Rectal smooth muscle tissue (tissue), 1 donor: ENCODE results near the gene MPZL2.

Experiments used
- H3K27ac ChIP-seq: one replicate; pipeline ENCODE4 v1.7.0; 2013; ENCODE audit warnings: low read depth, low read length, inconsistent platforms
- H3K27me3 ChIP-seq: one replicate; pipeline ENCODE4 v1.7.0; 2013; ENCODE audit warnings: low read length; ENCODE audit not compliant: control insufficient read depth, insufficient read depth
- H3K36me3 ChIP-seq: one replicate; pipeline ENCODE4 v1.7.0; 2013; ENCODE audit warnings: low read length; ENCODE audit not compliant: control insufficient read depth, insufficient read depth
- H3K4me1 ChIP-seq: one replicate; pipeline ENCODE4 v1.7.0; 2013; ENCODE audit warnings: low read length; ENCODE audit not compliant: control insufficient read depth, insufficient read depth
- H3K4me3 ChIP-seq: one replicate; pipeline ENCODE4 v1.7.0; 2013; ENCODE audit warnings: low read length
- H3K9ac ChIP-seq: one replicate; pipeline ENCODE4 v1.7.0; 2013; ENCODE audit warnings: low read length

Gene MPZL2

GRCh38 chr11:118295815-118296454, 31.8 kb upstream of the MPZL2 start:
- no peaks in the 10 kb centered on the region for H3K36me3 ChIP-seq
- H3K27me3 ChIP-seq: no peaks in the 10 kb centered on the region
- no peak overlapping the region for H3K4me3 ChIP-seq
- peaks cover 2% of the 10 kb centered on the region for H3K4me1 ChIP-seq
- no peak overlapping the region for H3K27ac ChIP-seq
- H3K9ac ChIP-seq: no peak overlapping the region

DNA sequence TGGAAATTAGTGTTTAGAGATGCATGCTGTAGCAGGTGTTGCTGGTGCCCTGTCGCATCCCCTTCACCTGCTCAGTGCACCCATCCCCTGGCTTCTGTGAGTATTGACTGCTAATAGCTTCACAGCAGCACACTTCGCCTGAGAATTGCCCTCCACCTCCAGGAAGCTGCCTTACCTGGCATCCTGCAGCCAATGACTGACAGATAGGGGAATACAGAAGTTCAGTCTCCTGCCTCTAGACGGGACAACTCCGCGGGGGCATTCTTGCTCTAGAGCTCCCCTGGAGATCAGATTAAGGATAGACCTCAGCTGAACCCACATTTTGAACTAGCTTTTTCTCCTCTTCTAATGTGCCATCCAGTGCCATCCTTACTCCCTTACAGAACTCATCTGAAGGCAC, 31.1 kb upstream of the MPZL2 start:
- Histone ChIP-seq H3K4me1 (peaks cover 2% of the 10 kb centered on the region), H3K36me3 (no peaks in the 10 kb centered on the region), H3K9ac (no peak overlapping the region), H3K4me3 (no peak overlapping the region), H3K27ac (no peak overlapping the region), H3K27me3 (no peaks in the 10 kb centered on the region)

GRCh38 chr11:118294053-118294452, 30.0 kb upstream of the MPZL2 start:
- H3K27me3 ChIP-seq: no peaks in the 10 kb centered on the region
- H3K4me1 ChIP-seq: peaks cover 2% of the 10 kb centered on the region
- no peaks in the 10 kb centered on the region for H3K36me3 ChIP-seq
- H3K9ac ChIP-seq: no peak overlapping the region
- no peak overlapping the region for H3K27ac ChIP-seq
- no peak overlapping the region for H3K4me3 ChIP-seq

GRCh38 chr11:118291477-118292135, 27.5 kb upstream of the MPZL2 start:
- H3K4me3 ChIP-seq: no peak overlapping the region
- H3K27me3 ChIP-seq: no peaks in the 10 kb centered on the region
- no peaks in the 10 kb centered on the region for H3K4me1 ChIP-seq
- H3K36me3 ChIP-seq: no peaks in the 10 kb centered on the region
- no peak overlapping the region for H3K27ac ChIP-seq
- H3K9ac ChIP-seq: no peak overlapping the region

DNA sequence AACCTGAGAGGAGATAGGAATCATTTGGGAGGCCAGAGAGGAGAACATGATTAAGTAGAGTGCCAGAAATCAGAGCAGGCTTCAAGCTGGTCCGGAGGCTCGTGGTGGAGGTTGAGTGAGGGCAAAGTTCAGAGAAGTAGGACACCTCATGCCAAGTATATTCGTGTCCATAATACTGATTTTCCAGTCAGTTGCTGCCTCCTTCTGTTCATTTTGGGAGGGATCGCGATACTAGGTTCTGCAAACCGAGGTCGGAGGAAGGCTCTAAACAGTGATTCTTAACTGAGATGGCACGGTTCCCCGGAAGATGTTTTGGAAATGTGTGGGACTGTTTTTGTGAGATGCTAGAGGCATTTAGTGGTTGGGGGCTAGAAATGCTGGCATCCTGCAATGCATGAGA, 26.8 kb upstream of the MPZL2 start:
- H3K27ac ChIP-seq: no peak overlapping the region
- H3K4me3 ChIP-seq: no peak overlapping the region
- H3K27me3 ChIP-seq: no peaks in the 10 kb centered on the region
- no peaks in the 10 kb centered on the region for H3K4me1 ChIP-seq
- no peaks in the 10 kb centered on the region for H3K36me3 ChIP-seq
- no peak overlapping the region for H3K9ac ChIP-seq

GRCh38 chr11:118289401-118289800, 25.3 kb upstream of the MPZL2 start:
- Histone ChIP-seq H3K27me3 (no peaks in the 10 kb centered on the region), H3K27ac (no peak overlapping the region), H3K36me3 (no peaks in the 10 kb centered on the region), H3K9ac (no peak overlapping the region), H3K4me1 (no peaks in the 10 kb centered on the region), H3K4me3 (no peak overlapping the region)

GRCh38 chr11:118287006-118287405, 22.9 kb upstream of the MPZL2 start:
- Histone ChIP-seq H3K27me3 (no peaks in the 10 kb centered on the region), H3K4me1 (no peaks in the 10 kb centered on the region), H3K27ac (no peak overlapping the region), H3K9ac (no peak overlapping the region), H3K4me3 (no peak overlapping the region), H3K36me3 (no peaks in the 10 kb centered on the region)

GRCh38 chr11:118286545-118286944, 22.4 kb upstream of the MPZL2 start:
- H3K27me3 ChIP-seq: no peaks in the 10 kb centered on the region

DNA sequence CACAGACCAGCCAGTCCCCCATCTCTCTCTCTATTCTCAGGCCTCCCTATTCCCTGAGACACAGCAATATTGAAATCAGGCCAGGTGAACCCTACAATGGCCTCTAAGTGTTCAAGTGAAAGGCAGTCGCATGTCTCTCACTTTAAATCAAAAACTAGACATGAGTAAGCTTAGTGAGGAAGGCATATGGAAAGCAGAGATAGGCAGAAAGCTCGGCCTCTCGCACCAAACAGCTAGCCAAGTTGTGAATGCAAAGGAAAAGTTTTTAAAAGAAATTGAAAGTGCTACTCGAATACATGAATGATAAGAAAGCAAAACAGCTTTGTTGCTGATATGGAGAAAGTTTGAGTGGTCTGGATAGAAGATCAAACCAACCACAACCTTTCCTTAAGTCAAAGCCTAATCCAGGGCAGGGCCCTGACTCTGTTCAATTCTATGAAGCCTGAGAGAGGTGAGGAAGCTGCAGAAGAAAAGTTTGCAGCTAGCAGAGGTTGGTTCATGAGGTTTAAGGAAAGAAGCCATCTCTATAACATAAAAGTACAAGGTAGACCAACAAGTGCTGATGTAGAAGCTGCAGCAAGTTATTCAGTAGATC, 19.8 kb upstream of the MPZL2 start:
- no peak overlapping the region for H3K27ac ChIP-seq

More at GRCh38 chr11:118286545-118286944, 22.4 kb upstream of the MPZL2 start:
- Histone ChIP-seq H3K9ac (no peak overlapping the region), H3K4me3 (no peak overlapping the region), H3K27ac (no peak overlapping the region), H3K4me1 (no peaks in the 10 kb centered on the region), H3K36me3 (no peaks in the 10 kb centered on the region)

GRCh38 chr11:118283037-118283636, 19.0 kb upstream of the MPZL2 start:
- no peaks in the 10 kb centered on the region for H3K27me3 ChIP-seq
- H3K27ac ChIP-seq: no peak overlapping the region
- no peak overlapping the region for H3K9ac ChIP-seq
- no peaks in the 10 kb centered on the region for H3K36me3 ChIP-seq
- no peaks in the 10 kb centered on the region for H3K4me1 ChIP-seq
- H3K4me3 ChIP-seq: no peak overlapping the region

More for the DNA sequence above, 19.8 kb upstream of the MPZL2 start:
- Histone ChIP-seq H3K36me3 (no peaks in the 10 kb centered on the region), H3K4me3 (no peak overlapping the region), H3K27me3 (no peaks in the 10 kb centered on the region), H3K9ac (no peak overlapping the region), H3K4me1 (no peaks in the 10 kb centered on the region)

GRCh38 chr11:118282606-118283005, 18.5 kb upstream of the MPZL2 start:
- Histone ChIP-seq H3K27me3 (no peaks in the 10 kb centered on the region), H3K4me1 (no peaks in the 10 kb centered on the region), H3K4me3 (no peak overlapping the region), H3K9ac (no peak overlapping the region), H3K27ac (no peak overlapping the region), H3K36me3 (no peaks in the 10 kb centered on the region)

- no peak overlapping the region for H3K27ac ChIP-seq
- H3K27me3 ChIP-seq: no peaks in the 10 kb centered on the region
- H3K9ac ChIP-seq: no peak overlapping the region
- no peaks in the 10 kb centered on the region for H3K4me1 ChIP-seq
- no peak overlapping the region for H3K4me3 ChIP-seq
- H3K36me3 ChIP-seq: no peaks in the 10 kb centered on the region
Measured at GRCh38 chr11:118281284-118281683, 17.2 kb upstream of the MPZL2 start.
